Liver (tissue), 9 donors: ENCODE results near the gene RYR1. TPM values are rescaled to one million over a fixed set of nuclear protein-coding genes. Genes with fewer than 3 reads are reported as not detected.

Experiments
- DNase-seq: peaks from one replicate; pipeline ENCODE4 v3.0.0-alpha.2; 2017; ENCODE audit warnings: low spot score
- H3K27ac ChIP-seq, 2 donors: one replicate each; pipeline ENCODE4 v1.7.0; 2013; ENCODE audit warnings: inconsistent platforms in 2 of 2, low read length in 2 of 2, control low read depth in 1 of 2, low read depth in 1 of 2, mild to moderate bottlenecking in 1 of 2
- H3K27me3 ChIP-seq, 4 donors: one replicate each; pipeline versions ENCODE4 v1.6.1 to v1.7.0; 2013; ENCODE audit warnings: low read length in 3 of 4, inconsistent platforms in 1 of 4, mild to moderate bottlenecking in 1 of 4, moderate library complexity in 1 of 4; ENCODE audit not compliant: control insufficient read depth in 4 of 4, insufficient read depth in 4 of 4
- H3K36me3 ChIP-seq, 4 donors: one replicate each; pipeline versions ENCODE4 v1.6.1 to v1.7.0; 2013; ENCODE audit warnings: low read length in 3 of 4, mild to moderate bottlenecking in 3 of 4, low read depth in 1 of 4, moderate library complexity in 1 of 4; ENCODE audit not compliant: control insufficient read depth in 4 of 4, insufficient read depth in 3 of 4
- H3K4me1 ChIP-seq, 4 donors: one replicate each; pipeline versions ENCODE4 v1.6.1 to v1.7.0; 2013; ENCODE audit warnings: low read length in 3 of 4, mild to moderate bottlenecking in 3 of 4, moderate library complexity in 1 of 4; ENCODE audit not compliant: control insufficient read depth in 4 of 4, insufficient read depth in 4 of 4
- H3K4me3 ChIP-seq, 3 donors: one replicate each; pipeline versions ENCODE4 v1.6.1 to v1.7.0; 2013; ENCODE audit warnings: low read length in 3 of 3, control low read depth in 1 of 3, low read depth in 1 of 3, mild to moderate bottlenecking in 1 of 3
- H3K9ac ChIP-seq, 2 donors: one replicate each; pipeline ENCODE4 v1.7.0; 2013; ENCODE audit warnings: low read length in 2 of 2, mild to moderate bottlenecking in 2 of 2, moderate library complexity in 2 of 2, control low read depth in 1 of 2, low read depth in 1 of 2
- H3K9me3 ChIP-seq, 4 donors: one replicate each; pipeline versions ENCODE4 v1.6.1 to v1.7.0; 2013; ENCODE audit warnings: low read length in 3 of 4; ENCODE audit not compliant: control insufficient read depth in 4 of 4
- EGR1 ChIP-seq, 2 donors: IDR thresholded peaks; 2 replicates each; pipeline ENCODE4 v1.6.1; 2016 to 2018; ENCODE audit warnings: antibody characterized with exemption in 2 of 2, low read depth in 2 of 2
- FOXA1 ChIP-seq: IDR thresholded peaks from 2 replicates; pipeline ENCODE4 v1.6.1; 2016; ENCODE audit warnings: antibody characterized with exemption
- FOXA2 ChIP-seq: IDR thresholded peaks from 2 replicates; pipeline ENCODE4 v1.6.1; 2016; ENCODE audit warnings: antibody characterized with exemption
- GABPA ChIP-seq, 2 donors: IDR thresholded peaks in 1 of 2; conservative IDR thresholded peaks in 1 of 2; 2 replicates each; pipeline ENCODE4 v1.6.1; 2016; ENCODE audit warnings: antibody characterized with exemption in 2 of 2, mild to moderate bottlenecking in 1 of 2, moderate library complexity in 1 of 2
- HNF4A ChIP-seq, 2 donors: conservative IDR thresholded peaks; 2 replicates each; pipeline ENCODE4 v1.6.1; 2016; ENCODE audit warnings: antibody characterized with exemption in 2 of 2, mild to moderate bottlenecking in 2 of 2
- HNF4G ChIP-seq: IDR thresholded peaks from 2 replicates; pipeline ENCODE4 v1.6.1; 2016; ENCODE audit warnings: antibody characterized with exemption
- JUND ChIP-seq, 2 donors: IDR thresholded peaks; 2 replicates each; pipeline ENCODE4 v1.6.1; 2016; ENCODE audit warnings: antibody characterized with exemption in 2 of 2
- NR2F2 ChIP-seq: IDR thresholded peaks from 2 replicates; pipeline ENCODE4 v1.6.1; 2016; ENCODE audit warnings: antibody characterized with exemption
- RAD21 ChIP-seq, 2 donors: IDR thresholded peaks; 2 replicates each; pipeline ENCODE4 v1.6.1; 2016; ENCODE audit warnings: antibody characterized with exemption in 2 of 2, mild to moderate bottlenecking in 2 of 2
- RXRA ChIP-seq, 2 donors: IDR thresholded peaks; 2 replicates each; pipeline ENCODE4 v1.6.1; 2017 to 2018; ENCODE audit warnings: antibody characterized with exemption in 2 of 2, mild to moderate bottlenecking in 1 of 2
- SP1 ChIP-seq: IDR thresholded peaks from 2 replicates; pipeline ENCODE4 v1.6.1; 2018; ENCODE audit warnings: antibody characterized with exemption, mild to moderate bottlenecking
- TAF1 ChIP-seq: conservative IDR thresholded peaks from 2 replicates; pipeline ENCODE4 v1.6.1; 2016; ENCODE audit warnings: antibody characterized with exemption, mild to moderate bottlenecking
- YY1 ChIP-seq: IDR thresholded peaks from 2 replicates; pipeline ENCODE4 v1.6.1; 2016; ENCODE audit warnings: antibody characterized with exemption, mild to moderate bottlenecking
- WGBS: extraction: QIAGEN DNeasy Blood & Tissue Kit; methylation state at CpG from one replicate; pipeline ENCODE4 v1.1.7; 2013; 5-methylcytosine and 5-hydroxymethylcytosine counted together
- polyA plus RNA-seq, 2 donors: library from polyadenylated mRNA; stranded (reverse) in 1 of 2; unstranded in 1 of 2; fragments of 200-250 nt in 1 of 2; fragments of >200 nt in 1 of 2; fragmentation: Nextera tagmentation in 1 of 2; extraction: Ambion mirVana in 1 of 2; gene quantifications; one replicate each; pipeline versions ENCODE4 v1.2.1 to v1.2.3, GENCODE V29; 2013 to 2015
- total RNA-seq, 2 donors: library from RNA; depleted of rRNA; stranded (reverse); fragments of >200 nt; gene quantifications; one replicate each; pipeline ENCODE4 v1.2.3, GENCODE V29; 2014
- TF ChIP-seq, protein P1 (sequence below): IDR thresholded peaks from 2 replicates; pipeline ENCODE4 v1.6.1; 2016; ENCODE audit warnings: antibody characterized with exemption, mild to moderate bottlenecking
- TF ChIP-seq, protein P2 (sequence below): IDR thresholded peaks from 2 replicates; pipeline ENCODE4 v1.6.1; 2016; ENCODE audit warnings: antibody characterized with exemption
- TF ChIP-seq, protein P3 (sequence below): IDR thresholded peaks from 2 replicates; pipeline ENCODE4 v1.6.1; 2016; ENCODE audit warnings: antibody characterized with exemption
- TF ChIP-seq, protein P4 (sequence below): IDR thresholded peaks from 2 replicates; pipeline ENCODE4 v1.6.1; 2016; ENCODE audit warnings: antibody characterized with exemption
- donor health status: healthy.
- donor health status: healthy.
- donor health status: healthy.
- donor health status: healthy.
- donor health status: healthy.

The RYR1 gene
- total and polyA plus RNA-seq, 4 donors: 0.01 to 0.70 (median 0.29) TPM

DNA sequence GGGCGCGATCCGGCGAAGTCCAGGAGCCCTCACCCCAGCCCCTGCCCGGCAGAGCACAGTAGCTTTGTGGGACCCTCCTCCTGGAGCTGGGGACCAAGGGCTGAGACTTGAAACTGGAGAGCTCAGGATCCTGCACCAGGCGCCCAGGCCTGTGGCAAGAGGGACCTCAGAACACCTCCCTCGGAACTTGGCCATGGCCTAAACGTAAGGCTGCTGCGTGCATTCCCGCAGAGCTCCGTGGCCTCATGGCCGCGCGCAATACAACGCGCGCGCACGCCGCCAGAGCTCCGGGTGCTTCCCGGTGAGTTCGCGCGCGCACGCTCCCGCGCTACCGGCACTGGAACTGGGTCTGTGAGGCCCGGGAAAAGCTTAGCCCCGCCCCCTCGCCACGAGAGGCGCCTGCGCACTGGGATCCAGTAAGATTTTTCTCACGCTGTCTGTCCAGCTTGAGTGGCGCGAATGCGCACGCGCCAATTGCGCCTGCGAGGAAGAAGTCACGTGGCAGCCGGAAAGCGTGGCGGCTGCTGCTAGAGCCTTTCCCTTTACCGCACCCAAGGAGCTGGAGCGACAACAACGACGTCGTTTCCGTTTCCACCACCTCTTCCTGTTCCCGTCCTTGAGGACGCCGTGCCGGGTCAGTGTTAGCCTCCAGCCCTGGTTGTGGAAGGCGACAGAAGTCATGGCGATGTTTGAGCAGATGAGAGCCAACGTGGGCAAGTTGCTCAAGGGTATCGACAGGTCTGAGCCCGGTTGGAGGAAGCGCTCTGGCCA, 185.3 kb downstream of the RYR1 start, which contains the start of gene EIF3K:
TSS of gene EIF3K (plus strand) at position 599 of the 771 bp plus-strand sequence. CDS start at position 680, 81 bp downstream.
- Histone ChIP-seq H3K9me3 (no peaks in the 10 kb centered on the region), H3K27me3 (no peaks in the 10 kb centered on the region), H3K4me1 (peaks cover 2 to 20% (median 15%) of the 10 kb centered on the region in 4 donors), H3K9ac (peak within 1 kb of the TSS; percentile 84 to 96), H3K36me3 (peaks cover 2 to 29% (median 19%) of the 10 kb centered on the region in 4 donors), H3K4me3 (peak within 1 kb of the TSS; percentile 71 to 100 (median 96)), H3K27ac (peak within 1 kb of the TSS; percentile 60 to 83)
- DNase-seq: peak; percentile 100
- TF ChIP-seq JUND (IDR thresholded peaks at IDR 0.05) (peak in 1 of 2 donors; percentile 41), EGR1 (IDR thresholded peaks at IDR 0.05; ENCODE audit: low read depth in 2 of 2) (peak in 1 of 2 donors; percentile 90), FOXA1 (peak; percentile 66), RXRA (IDR thresholded peaks at IDR 0.05) (peak; percentile 27 to 48), HNF4A (conservative IDR thresholded peaks at IDR 0.05) (peak in 1 of 2 donors; percentile 17), YY1 (peak; percentile 93), TAF1 (peak; percentile 61), HNF4G (no peak), SP1 (peak; percentile 53), FOXA2 (no peak), GABPA (IDR thresholded peaks at IDR 0.05 in 1 of 2, conservative IDR thresholded peaks at IDR 0.05 in 1 of 2) (peak; percentile 81 to 99), NR2F2 (no peak), RAD21 (IDR thresholded peaks at IDR 0.05) (peak; percentile 21 to 46)
- TF ChIP-seq, protein P1, sequence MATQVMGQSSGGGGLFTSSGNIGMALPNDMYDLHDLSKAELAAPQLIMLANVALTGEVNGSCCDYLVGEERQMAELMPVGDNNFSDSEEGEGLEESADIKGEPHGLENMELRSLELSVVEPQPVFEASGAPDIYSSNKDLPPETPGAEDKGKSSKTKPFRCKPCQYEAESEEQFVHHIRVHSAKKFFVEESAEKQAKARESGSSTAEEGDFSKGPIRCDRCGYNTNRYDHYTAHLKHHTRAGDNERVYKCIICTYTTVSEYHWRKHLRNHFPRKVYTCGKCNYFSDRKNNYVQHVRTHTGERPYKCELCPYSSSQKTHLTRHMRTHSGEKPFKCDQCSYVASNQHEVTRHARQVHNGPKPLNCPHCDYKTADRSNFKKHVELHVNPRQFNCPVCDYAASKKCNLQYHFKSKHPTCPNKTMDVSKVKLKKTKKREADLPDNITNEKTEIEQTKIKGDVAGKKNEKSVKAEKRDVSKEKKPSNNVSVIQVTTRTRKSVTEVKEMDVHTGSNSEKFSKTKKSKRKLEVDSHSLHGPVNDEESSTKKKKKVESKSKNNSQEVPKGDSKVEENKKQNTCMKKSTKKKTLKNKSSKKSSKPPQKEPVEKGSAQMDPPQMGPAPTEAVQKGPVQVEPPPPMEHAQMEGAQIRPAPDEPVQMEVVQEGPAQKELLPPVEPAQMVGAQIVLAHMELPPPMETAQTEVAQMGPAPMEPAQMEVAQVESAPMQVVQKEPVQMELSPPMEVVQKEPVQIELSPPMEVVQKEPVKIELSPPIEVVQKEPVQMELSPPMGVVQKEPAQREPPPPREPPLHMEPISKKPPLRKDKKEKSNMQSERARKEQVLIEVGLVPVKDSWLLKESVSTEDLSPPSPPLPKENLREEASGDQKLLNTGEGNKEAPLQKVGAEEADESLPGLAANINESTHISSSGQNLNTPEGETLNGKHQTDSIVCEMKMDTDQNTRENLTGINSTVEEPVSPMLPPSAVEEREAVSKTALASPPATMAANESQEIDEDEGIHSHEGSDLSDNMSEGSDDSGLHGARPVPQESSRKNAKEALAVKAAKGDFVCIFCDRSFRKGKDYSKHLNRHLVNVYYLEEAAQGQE: peak; percentile 54
- TF ChIP-seq, protein P2, sequence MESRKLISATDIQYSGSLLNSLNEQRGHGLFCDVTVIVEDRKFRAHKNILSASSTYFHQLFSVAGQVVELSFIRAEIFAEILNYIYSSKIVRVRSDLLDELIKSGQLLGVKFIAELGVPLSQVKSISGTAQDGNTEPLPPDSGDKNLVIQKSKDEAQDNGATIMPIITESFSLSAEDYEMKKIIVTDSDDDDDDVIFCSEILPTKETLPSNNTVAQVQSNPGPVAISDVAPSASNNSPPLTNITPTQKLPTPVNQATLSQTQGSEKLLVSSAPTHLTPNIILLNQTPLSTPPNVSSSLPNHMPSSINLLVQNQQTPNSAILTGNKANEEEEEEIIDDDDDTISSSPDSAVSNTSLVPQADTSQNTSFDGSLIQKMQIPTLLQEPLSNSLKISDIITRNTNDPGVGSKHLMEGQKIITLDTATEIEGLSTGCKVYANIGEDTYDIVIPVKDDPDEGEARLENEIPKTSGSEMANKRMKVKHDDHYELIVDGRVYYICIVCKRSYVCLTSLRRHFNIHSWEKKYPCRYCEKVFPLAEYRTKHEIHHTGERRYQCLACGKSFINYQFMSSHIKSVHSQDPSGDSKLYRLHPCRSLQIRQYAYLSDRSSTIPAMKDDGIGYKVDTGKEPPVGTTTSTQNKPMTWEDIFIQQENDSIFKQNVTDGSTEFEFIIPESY: peak; percentile 96
- TF ChIP-seq, protein P3, sequence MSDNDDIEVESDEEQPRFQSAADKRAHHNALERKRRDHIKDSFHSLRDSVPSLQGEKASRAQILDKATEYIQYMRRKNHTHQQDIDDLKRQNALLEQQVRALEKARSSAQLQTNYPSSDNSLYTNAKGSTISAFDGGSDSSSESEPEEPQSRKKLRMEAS: peak; percentile 99
- TF ChIP-seq, protein P4, sequence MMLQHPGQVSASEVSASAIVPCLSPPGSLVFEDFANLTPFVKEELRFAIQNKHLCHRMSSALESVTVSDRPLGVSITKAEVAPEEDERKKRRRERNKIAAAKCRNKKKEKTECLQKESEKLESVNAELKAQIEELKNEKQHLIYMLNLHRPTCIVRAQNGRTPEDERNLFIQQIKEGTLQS: no peak
- 1% methylated on average over 64 of the region's 64 CpGs for WGBS
